DMS53 treated with DMSO at 0.1 percent for 48 hours (cell line): ENCODE measurements around the gene PGLYRP1.

Experiments used
- DNase-seq: peaks from one replicate; lab custom pipeline; 2025; ENCODE audit not compliant: unreplicated experiment; lab: John Stamatoyannopoulos, UW

Gene PGLYRP1

DNA sequence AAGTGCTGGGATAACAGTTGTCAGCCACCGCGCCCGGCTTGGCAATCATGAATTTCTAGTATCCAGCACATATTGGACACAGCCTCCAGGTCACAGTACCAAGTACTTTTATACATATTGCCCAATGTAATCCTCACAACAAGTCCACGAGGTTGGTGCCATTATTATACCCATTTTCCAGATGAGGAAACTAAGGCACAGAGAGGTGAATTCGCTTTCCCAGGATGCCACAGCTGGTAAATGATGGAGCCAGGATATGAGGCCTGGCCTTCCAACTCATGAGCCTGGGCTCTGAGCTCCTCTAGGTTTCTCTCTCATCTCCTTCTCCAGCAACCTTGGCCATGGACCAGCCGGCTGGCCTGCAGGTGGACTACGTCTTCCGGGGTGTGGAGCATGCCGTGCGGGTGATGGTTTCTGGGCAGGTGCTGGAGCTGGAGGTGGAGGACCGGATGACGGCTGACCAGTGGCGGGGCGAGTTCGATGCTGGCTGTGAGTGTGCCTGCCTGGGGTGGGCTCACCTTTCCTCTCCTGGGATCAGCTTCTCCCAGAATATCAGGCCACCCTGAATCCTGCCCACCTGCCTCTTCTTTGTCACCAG lies 20.1 kb downstream of the PGLYRP1 start:
- no peak for DNase-seq

DNA sequence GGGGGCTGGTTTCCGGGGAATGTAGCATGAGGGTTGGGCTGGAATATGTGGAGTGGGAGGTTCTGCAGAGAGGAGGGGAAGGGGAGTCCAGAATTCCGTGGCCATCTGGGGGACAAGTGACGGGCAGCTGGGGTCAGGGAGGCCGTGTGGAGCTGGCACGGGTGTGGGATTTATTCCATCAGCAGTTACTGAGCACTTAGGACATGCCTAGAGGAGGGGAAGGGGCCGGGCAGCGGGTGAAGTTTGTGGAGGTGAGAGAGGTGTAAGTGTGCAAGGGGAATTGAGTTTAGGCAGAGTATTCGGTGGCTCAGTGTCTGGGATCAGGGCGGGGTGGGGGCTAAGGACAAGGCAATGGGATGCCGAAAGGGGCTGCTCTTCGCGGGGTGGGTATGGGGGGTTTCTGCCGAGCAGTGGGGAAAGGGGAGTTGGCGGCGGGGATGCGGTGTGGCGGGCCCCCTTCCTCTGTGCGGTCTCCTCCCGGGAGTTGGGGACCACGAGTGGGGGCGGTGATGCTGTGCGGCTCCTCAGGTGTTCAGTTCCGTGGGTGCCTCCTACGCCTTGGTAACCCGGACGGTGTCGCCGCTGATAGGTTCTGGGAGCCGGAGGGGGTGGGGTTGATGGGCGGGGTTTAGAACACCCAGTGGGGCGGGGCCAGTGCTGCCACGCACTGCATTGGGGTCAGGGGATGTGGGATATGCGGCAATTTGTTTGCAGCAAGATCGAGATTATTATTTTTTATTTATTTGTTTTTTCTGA lies 22.2 kb downstream of the PGLYRP1 start:
- DNase-seq: no peak

DNA sequence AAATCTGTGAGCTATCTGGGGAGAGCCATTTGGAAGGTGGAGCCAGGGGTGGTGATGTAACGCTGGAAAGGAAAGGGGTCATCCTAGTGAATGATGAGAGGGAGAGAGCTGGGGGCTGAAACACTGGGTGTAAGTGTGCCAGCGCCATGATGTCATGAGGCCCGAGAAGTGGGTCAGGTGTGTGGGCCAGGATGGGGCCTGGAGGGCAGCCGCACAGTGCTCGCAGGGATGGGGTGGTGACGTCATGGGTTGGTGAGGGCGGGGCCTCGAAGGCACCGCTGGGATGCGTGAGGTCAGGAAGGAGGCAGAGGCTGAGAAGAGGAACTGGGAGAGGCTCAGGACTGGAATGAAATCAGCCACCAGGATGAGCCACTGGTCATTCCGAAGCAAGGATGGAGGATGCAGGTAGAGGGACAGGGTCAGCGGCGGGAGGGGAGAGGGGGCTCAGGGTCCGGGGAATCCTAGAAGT lies 23.2 kb downstream of the PGLYRP1 start:
- DNase-seq: no peak

- DNase-seq: no peak
Observed at GRCh38 chr19:45998834-45999233, 24.0 kb downstream of the PGLYRP1 start.

- no peak for DNase-seq
Observed at GRCh38 chr19:45996933-45997332, 25.9 kb downstream of the PGLYRP1 start.

GRCh38 chr19:45995715-45996385 lies 27.0 kb downstream of the PGLYRP1 start:
- no peak for DNase-seq

DNA sequence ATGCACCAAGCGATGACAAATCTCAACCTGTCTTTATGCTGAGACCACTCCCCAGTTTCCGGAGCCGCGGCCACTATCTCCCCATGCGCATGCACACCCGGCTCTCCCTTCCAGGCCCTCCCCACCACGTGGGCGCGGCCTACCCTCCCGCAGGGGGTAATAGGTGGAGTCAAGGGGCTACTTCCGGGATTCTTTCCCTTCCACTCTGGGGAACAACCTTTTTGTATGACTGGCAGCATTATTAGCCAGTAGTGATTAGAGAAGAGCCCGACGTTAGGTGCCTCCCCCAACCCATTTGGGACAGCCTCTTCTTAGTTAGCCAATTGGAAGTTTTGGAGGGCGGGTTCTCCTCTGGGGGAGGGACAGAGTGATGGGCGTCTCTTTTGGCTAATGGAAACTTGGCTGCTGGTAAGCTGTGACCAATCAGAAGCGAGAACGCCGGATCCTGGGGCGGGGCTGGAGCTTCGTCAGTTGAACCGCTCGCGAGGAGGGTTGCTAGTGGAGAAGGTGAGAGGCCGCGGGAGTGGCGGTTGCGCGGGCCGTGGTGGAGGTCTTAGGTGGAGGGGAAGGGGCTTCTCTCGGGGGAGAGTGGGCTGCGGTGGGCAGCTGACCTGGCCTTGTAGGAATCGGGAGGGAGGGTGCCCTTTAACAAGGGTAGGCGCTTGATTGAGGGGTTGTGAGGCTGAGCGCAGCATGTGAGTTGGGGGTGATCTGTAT lies 27.7 kb downstream of the PGLYRP1 start, which contains the start of gene CCDC61:
Gene CCDC61 (plus strand): TSS at position 470 of the 717 bp plus-strand sequence. CDS start 7,552 bp downstream, outside the sequence.
- DNase-seq: peak; percentile 99

DNA sequence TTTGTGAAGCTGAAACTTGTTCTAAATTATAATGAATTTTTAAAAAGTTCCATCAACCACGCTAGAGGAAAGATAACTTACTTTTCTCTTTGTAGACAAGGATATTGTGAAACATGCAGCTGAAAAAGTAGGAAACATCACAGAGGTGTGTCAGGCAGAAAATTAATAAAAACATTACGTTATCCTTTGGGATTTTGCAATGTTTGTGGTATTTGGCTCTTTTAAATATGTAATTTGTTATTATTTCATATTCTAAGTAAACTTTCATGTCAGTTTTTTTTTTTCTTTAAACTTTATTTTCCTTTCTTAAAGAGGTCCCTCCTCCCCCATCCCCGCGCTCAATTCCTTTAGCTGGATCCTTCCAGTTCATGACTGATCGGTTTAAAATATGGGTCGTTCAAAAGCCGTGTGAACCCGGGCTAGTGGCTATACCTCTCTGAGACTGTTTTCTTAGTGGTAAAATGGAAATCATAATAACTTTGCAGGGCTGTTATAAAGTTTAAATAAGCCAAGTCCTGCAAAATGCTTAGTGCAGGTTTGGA lies 28.3 kb downstream of the PGLYRP1 start:
- DNase-seq: peak; percentile 66

DNA sequence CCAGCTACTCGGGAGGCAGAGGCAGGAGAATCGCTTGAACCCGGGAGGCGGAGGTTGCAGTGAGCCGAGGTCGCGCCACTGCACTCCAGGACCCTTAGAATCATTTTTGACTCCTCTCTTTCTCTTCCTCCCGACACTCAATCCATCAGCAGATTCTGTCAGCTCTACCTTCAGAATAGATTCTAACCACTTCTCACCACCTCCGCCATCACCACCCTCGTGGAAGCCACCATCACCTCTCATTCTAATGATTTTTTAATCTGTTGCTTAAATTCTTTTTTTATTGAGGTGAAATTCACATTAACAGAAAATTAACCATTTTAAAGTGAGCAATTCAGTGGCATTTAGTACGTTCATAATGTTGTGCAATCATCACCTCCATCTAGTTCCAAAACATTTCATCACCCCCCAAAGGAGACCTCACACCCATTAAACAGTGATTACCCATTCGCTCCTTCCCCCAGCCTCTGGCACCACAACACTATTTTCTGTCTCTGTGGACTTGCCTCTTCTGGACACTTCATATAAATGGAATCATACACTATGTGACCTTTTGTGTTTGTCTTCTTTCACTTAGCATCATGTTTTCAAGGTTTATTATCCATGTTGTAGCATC lies 32.6 kb downstream of the PGLYRP1 start:
- DNase-seq: no peak

DNA sequence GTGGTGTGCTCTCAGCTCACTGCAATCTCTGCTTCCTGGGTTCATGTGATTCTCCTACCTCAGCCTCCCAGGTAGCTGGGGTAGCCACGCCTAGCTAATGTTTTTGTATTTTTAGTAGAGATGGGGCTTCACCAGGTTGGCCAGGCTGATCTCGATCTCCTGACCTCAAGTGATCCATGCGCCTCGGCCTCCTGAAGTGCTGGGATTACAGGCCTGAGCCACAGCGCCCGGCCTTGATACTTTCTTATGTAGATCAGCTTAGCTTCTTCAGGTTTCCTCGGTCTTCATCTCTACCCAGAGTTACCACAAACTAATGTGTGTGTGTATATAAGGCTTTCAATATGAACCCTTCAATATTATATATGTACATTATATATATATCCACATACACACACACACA lies 37.5 kb downstream of the PGLYRP1 start:
- DNase-seq: no peak

GRCh38 chr19:45981350-45981749 lies 41.5 kb downstream of the PGLYRP1 start:
- DNase-seq: no peak

DNA sequence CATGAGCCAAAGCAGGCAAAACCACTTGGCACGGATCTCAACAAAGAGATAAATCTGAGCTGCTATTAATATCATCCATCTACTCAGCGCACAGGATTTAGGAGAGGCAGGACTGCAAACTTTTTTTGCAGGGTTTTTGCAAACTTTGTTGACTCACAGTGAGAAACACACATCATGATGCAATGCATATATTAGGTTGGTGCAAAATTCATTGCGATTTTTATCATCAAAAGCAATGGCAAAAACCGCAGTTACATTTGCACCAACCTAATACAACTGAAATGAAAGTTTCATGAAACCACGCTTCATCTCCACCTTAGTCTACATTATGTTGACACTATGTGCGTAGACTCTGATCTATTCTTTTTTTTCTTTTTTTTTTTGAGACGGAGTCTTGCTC lies 44.7 kb downstream of the PGLYRP1 start:
- no peak for DNase-seq

- DNase-seq: no peak
Observed at GRCh38 chr19:45976178-45976577, 46.7 kb downstream of the PGLYRP1 start.

GRCh38 chr19:45975306-45976070 lies 47.4 kb downstream of the PGLYRP1 start:
- no peak for DNase-seq

DNA sequence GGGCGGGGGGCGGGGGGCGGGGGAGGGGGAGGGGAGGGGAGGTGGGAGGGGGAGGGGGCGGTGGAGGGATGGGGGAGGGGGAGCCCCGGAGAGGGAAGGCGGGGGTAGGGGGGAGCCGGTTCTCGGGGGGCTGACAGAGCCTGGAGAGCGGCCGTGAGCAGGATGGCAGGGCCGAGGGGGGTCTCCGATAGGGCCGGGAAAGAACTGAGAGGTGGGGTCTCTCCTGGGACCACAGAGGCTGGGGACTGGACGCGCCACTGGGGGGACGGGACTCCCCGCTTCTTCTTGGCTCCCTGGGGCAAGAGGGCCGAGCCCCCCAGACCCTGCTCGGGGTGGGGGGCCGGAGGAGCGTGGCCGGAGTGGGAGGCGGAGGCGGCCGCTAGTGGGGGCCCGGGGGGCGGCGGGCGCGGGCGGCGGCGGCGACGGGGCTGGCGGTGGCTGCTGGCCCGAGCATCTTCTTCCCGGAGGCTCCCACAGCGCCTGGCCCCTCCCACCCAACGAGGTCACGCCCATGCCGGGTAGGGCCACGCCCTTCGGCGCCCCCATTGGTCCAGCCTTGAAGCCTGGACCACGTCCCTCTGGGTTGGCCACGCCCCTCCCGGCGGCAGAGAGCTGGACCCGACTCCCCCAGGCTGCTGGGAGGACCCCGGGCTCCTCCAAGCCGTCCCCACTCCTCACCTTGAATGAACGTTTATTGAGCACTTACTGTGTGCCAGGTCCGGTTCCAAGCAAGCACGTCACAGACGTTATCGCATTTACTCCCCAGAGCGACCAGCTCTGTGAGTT lies 49.1 kb downstream of the PGLYRP1 start, which contains the start of gene NOVA2:
Gene NOVA2 (minus strand): TSS at position 313 of the 786 bp plus-strand sequence. CDS start 514 bp downstream, outside the sequence.
- DNase-seq: no peak

GRCh38 chr19:45972947-45973540 lies 49.8 kb downstream of the PGLYRP1 start:
- DNase-seq: no peak

- no peak for DNase-seq
Observed at GRCh38 chr19:45972081-45972946, 50.5 kb downstream of the PGLYRP1 start.
